H9 (cell line): Measurements from ENCODE around the gene IL1RAP. TPM values are rescaled to one million over a fixed set of nuclear protein-coding genes. Genes with fewer than 3 reads are reported as not detected.

ENCODE experiments used
- DNase-seq: peaks from one replicate; pipeline ENCODE4 v3.0.0-alpha.2; 2017
- H2AFZ ChIP-seq: one replicate; pipeline ENCODE4 v1.6.1; 2013; ENCODE audit warnings: mild to moderate bottlenecking, low read length, control low read depth, moderate library complexity
- H2AK5ac ChIP-seq: 2 replicates; pipeline ENCODE4 v1.6.1; 2013; ENCODE audit warnings: low read length, control low read depth, mixed read lengths; ENCODE audit not compliant: insufficient read length
- H2BK120ac ChIP-seq: one replicate; pipeline ENCODE4 v1.6.1; 2013; ENCODE audit warnings: low read depth, mild to moderate bottlenecking, low read length, control low read depth, inconsistent platforms; ENCODE audit not compliant: poor library complexity, severe bottlenecking
- H2BK12ac ChIP-seq: 2 replicates; pipeline ENCODE4 v1.6.1; 2013; ENCODE audit warnings: low read length, control low read depth, mixed read lengths, low read depth; ENCODE audit not compliant: insufficient read length
- H2BK15ac ChIP-seq: 2 replicates; pipeline ENCODE4 v1.6.1; 2013; ENCODE audit warnings: low read depth, low read length, control low read depth
- H2BK20ac ChIP-seq: one replicate; pipeline ENCODE4 v1.6.1; 2013; ENCODE audit warnings: low read depth, mild to moderate bottlenecking, low read length, control low read depth, inconsistent platforms; ENCODE audit not compliant: poor library complexity, severe bottlenecking
- H2BK5ac ChIP-seq: 2 replicates; pipeline ENCODE4 v1.6.1; 2013; ENCODE audit warnings: low read length, control low read depth, mixed read lengths; ENCODE audit not compliant: insufficient read length
- H3K14ac ChIP-seq: 2 replicates; pipeline ENCODE4 v1.6.1; 2013; ENCODE audit warnings: low read length, control low read depth; ENCODE audit not compliant: insufficient read depth
- H3K18ac ChIP-seq: 2 replicates; pipeline ENCODE4 v1.6.1; 2013; ENCODE audit warnings: low read depth, mild to moderate bottlenecking, mixed read lengths, low read length, control low read depth; ENCODE audit not compliant: insufficient read length
- H3K23ac ChIP-seq: 2 replicates; pipeline ENCODE4 v1.6.1; 2013; ENCODE audit warnings: low read length, control low read depth, mixed read lengths, low read depth; ENCODE audit not compliant: insufficient read length
- H3K23me2 ChIP-seq: 2 replicates; pipeline ENCODE4 v1.6.1; 2013; ENCODE audit warnings: low read depth, mild to moderate bottlenecking, mixed read lengths, low read length, control low read depth; ENCODE audit not compliant: insufficient read length, poor library complexity, severe bottlenecking
- H3K27ac ChIP-seq: 2 replicates; pipeline ENCODE4 v1.5.1; 2013; ENCODE audit warnings: low read length, control low read depth, mixed read lengths, low read depth; ENCODE audit not compliant: insufficient read length
- H3K27me3 ChIP-seq: 2 replicates; pipeline ENCODE4 v1.6.1; 2013; ENCODE audit warnings: low read length, control low read depth, inconsistent platforms; ENCODE audit not compliant: insufficient read depth
- H3K4ac ChIP-seq: 2 replicates; pipeline ENCODE4 v1.6.1; 2013; ENCODE audit warnings: low read depth, mild to moderate bottlenecking, control low read depth, inconsistent platforms, low read length, moderate library complexity
- H3K4me1 ChIP-seq: 2 replicates; pipeline ENCODE4 v1.6.1; 2013; ENCODE audit warnings: low read length, control low read depth, inconsistent platforms; ENCODE audit not compliant: insufficient read depth
- H3K4me2 ChIP-seq: 2 replicates; pipeline ENCODE4 v1.6.1; 2013; ENCODE audit warnings: low read length, control low read depth, mixed read lengths; ENCODE audit not compliant: insufficient read length, insufficient read depth
- H3K56ac ChIP-seq: 2 replicates; pipeline ENCODE4 v1.6.1; 2013; ENCODE audit warnings: low read depth, mild to moderate bottlenecking, mixed read lengths, low read length, control low read depth; ENCODE audit not compliant: insufficient read length
- H3K79me1 ChIP-seq: 2 replicates; pipeline ENCODE4 v1.6.1; 2013; ENCODE audit warnings: low read depth, mild to moderate bottlenecking, moderate library complexity, low read length, control low read depth, inconsistent platforms; ENCODE audit not compliant: insufficient read depth, poor library complexity, severe bottlenecking
- H3K79me2 ChIP-seq: 2 replicates; pipeline ENCODE4 v1.6.1; 2013; ENCODE audit warnings: low read length, control low read depth, inconsistent platforms; ENCODE audit not compliant: insufficient read depth
- H3K9ac ChIP-seq: 2 replicates; pipeline ENCODE4 v1.6.1; 2013; ENCODE audit warnings: low read length, control low read depth, mixed read lengths; ENCODE audit not compliant: insufficient read length; ENCODE audit errors: extremely low read depth
- H3K9me3 ChIP-seq: one replicate; pipeline ENCODE4 v1.6.1; 2013; ENCODE audit warnings: low read depth, low read length, inconsistent platforms; ENCODE audit not compliant: control insufficient read depth
- H3T11ph ChIP-seq: one replicate; pipeline ENCODE4 v1.6.1; 2013; ENCODE audit warnings: mild to moderate bottlenecking, low read length, control low read depth, inconsistent platforms
- H4K20me1 ChIP-seq: one replicate; pipeline ENCODE4 v1.6.1; 2013; ENCODE audit not compliant: control insufficient read depth, insufficient read length, insufficient read depth
- H4K5ac ChIP-seq: 2 replicates; pipeline ENCODE4 v1.6.1; 2013; ENCODE audit warnings: low read depth, mild to moderate bottlenecking, mixed read lengths, low read length, control low read depth; ENCODE audit not compliant: insufficient read length
- H4K8ac ChIP-seq: replicated peaks from 2 replicates; pipeline ENCODE4 v1.6.1; 2013; ENCODE audit warnings: low read length, control low read depth, mixed read lengths, low read depth; ENCODE audit not compliant: insufficient read length
- H4K91ac ChIP-seq: 2 replicates; pipeline ENCODE4 v1.6.1; 2013; ENCODE audit warnings: low read depth, mild to moderate bottlenecking, moderate library complexity, mixed read lengths, low read length, control low read depth; ENCODE audit not compliant: insufficient read length
- H3K27ac Mint-ChIP-seq, 3 experiments: 2 replicates in 2 of 3; 3 replicates in 1 of 3; pipeline ENCODE4 v1.8.0; 2020 to 2021; ENCODE audit warnings: mixed read lengths in 3 of 3, mild to moderate bottlenecking in 1 of 3, moderate library complexity in 1 of 3
- H3K27me3 Mint-ChIP-seq: 2 replicates; pipeline ENCODE4 v1.8.0; 2021; ENCODE audit warnings: low read depth, mild to moderate bottlenecking, moderate library complexity, mixed read lengths
- H3K36me3 Mint-ChIP-seq, 3 experiments: 2 replicates in 2 of 3; 3 replicates in 1 of 3; pipeline ENCODE4 v1.8.0; 2020 to 2021; ENCODE audit warnings: low read depth in 3 of 3, mixed read lengths in 3 of 3; ENCODE audit not compliant: insufficient read depth in 1 of 3
- H3K4me1 Mint-ChIP-seq, 2 experiments: 2 replicates each; pipeline ENCODE4 v1.8.0; 2020; ENCODE audit warnings: mixed read lengths in 2 of 2
- H3K4me3 Mint-ChIP-seq, 2 experiments: 2 replicates in 1 of 2; 3 replicates in 1 of 2; pipeline ENCODE4 v1.8.0; 2020 to 2021; ENCODE audit warnings: mild to moderate bottlenecking in 2 of 2, mixed read lengths in 2 of 2, moderate library complexity in 1 of 2
- H3K9me3 Mint-ChIP-seq, 2 experiments: 2 replicates in 1 of 2; 3 replicates in 1 of 2; pipeline ENCODE4 v1.8.0; 2020; ENCODE audit warnings: mild to moderate bottlenecking in 2 of 2, mixed read lengths in 2 of 2, moderate library complexity in 1 of 2
- WGBS: extraction: QIAGEN DNeasy Blood & Tissue Kit; methylation state at CpG from one replicate; pipeline ENCODE4 v1.1.7; 2013; ENCODE audit warnings: missing lambda C conversion rate, low lambda C conversion rate, mixed read lengths; ENCODE audit not compliant: insufficient read length; ENCODE audit errors: extremely low coverage; 5-methylcytosine and 5-hydroxymethylcytosine counted together
- total RNA-seq: library from RNA; stranded (reverse); gene quantifications from 2 replicates; pipeline ENCODE4 v1.2.1, GENCODE V29; 2021
- TF ChIP-seq, protein P1 (sequence below): fragments of 200-600 bp; sonication (generic); conservative IDR thresholded peaks from 3 replicates; pipeline ENCODE4 v1.8.0; 2021; ENCODE audit warnings: antibody characterized with exemption, mild to moderate bottlenecking

IL1RAP gene
- total RNA-seq, 1 experiment from 2014 or later: 4.6 TPM

DNA sequence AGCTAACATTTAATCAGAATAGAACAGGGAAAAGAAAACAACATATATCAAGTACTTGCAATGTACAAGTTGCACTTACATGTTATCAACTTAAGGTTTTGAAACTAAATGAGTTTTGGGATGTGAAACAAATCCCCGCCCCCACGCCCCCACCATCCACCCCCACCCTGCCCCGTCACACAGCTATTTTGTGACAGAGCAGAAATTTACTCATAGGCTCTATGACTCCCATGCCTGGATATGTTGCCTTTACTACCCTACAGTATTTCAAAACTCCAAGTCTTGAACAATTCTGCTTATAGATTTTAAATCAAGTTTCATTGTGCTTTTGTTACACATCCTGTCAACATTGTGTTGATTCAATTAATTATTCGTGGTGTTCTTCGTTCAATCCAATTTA lies 18.1 kb upstream of the IL1RAP start:
- Mint-ChIP-seq H3K36me3 (no peaks in the 10 kb centered on the region), H3K27me3 (no peaks in the 10 kb centered on the region), H3K9me3 (no peaks in the 10 kb centered on the region), H3K27ac (no peak overlapping the region), H3K4me3 (no peak overlapping the region), H3K4me1 (peaks cover 14 to 15% of the 10 kb centered on the region in 2 experiments)
- H2BK20ac ChIP-seq: no peak overlapping the region
- no peak overlapping the region for H3K4ac ChIP-seq
- no peak overlapping the region for H3K18ac ChIP-seq
- no peak overlapping the region for H3K4me2 ChIP-seq
- no peak for DNase-seq
- H2BK120ac ChIP-seq: no peak overlapping the region
- H3K79me1 ChIP-seq: no peaks in the 10 kb centered on the region
- H3T11ph ChIP-seq: no peak overlapping the region
- no peak overlapping the region for H3K14ac ChIP-seq
- H3K27ac ChIP-seq: no peak overlapping the region
- H3K4me1 ChIP-seq: peaks cover 3% of the 10 kb centered on the region; the same call in 1 of the 2 replicates
- no peaks in the 10 kb centered on the region for H4K20me1 ChIP-seq
- no peaks in the 10 kb centered on the region for H3K23me2 ChIP-seq
- H2AK5ac ChIP-seq: no peak overlapping the region
- H3K23ac ChIP-seq: no peak overlapping the region
- H2AFZ ChIP-seq: no peak overlapping the region
- H3K9me3 ChIP-seq: no peaks in the 10 kb centered on the region
- H4K5ac ChIP-seq: no peak overlapping the region
- H3K79me2 ChIP-seq: no peaks in the 10 kb centered on the region
- WGBS: no CpG with 5 or more reads among the region's 5 CpGs
- no peaks in the 10 kb centered on the region for H3K27me3 ChIP-seq
- no peak overlapping the region for H4K8ac ChIP-seq
- TF ChIP-seq, protein P1, sequence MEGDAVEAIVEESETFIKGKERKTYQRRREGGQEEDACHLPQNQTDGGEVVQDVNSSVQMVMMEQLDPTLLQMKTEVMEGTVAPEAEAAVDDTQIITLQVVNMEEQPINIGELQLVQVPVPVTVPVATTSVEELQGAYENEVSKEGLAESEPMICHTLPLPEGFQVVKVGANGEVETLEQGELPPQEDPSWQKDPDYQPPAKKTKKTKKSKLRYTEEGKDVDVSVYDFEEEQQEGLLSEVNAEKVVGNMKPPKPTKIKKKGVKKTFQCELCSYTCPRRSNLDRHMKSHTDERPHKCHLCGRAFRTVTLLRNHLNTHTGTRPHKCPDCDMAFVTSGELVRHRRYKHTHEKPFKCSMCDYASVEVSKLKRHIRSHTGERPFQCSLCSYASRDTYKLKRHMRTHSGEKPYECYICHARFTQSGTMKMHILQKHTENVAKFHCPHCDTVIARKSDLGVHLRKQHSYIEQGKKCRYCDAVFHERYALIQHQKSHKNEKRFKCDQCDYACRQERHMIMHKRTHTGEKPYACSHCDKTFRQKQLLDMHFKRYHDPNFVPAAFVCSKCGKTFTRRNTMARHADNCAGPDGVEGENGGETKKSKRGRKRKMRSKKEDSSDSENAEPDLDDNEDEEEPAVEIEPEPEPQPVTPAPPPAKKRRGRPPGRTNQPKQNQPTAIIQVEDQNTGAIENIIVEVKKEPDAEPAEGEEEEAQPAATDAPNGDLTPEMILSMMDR: no peak
- no peak overlapping the region for H2BK5ac ChIP-seq
- H2BK12ac ChIP-seq: no peak overlapping the region
- no peak overlapping the region for H3K9ac ChIP-seq
- H2BK15ac ChIP-seq: no peak overlapping the region
- H4K91ac ChIP-seq: no peak overlapping the region
- no peak overlapping the region for H3K56ac ChIP-seq
